ENCODE results near the gene BSND.
A peak's percentile ranks its signal among the peaks of the same experiment; 100 is the strongest.
"Not testable (repeated sequence)": the region's sequence is repeated elsewhere in the genome, so short reads cannot be mapped to it uniquely, and the experiment has no call there.

Gene BSND

GRCh38 chr1:54998677-54999076, at the start of gene BSND:
Gene BSND, plus strand, starts transcription at chr1:54998933. Its CDS starts 254 bp downstream, at chr1:54999187.
- no peak for DNase-seq

GRCh38 chr1:54949053-54949452, 49.7 kb upstream of the BSND start:
- no peak for DNase-seq

DNA sequence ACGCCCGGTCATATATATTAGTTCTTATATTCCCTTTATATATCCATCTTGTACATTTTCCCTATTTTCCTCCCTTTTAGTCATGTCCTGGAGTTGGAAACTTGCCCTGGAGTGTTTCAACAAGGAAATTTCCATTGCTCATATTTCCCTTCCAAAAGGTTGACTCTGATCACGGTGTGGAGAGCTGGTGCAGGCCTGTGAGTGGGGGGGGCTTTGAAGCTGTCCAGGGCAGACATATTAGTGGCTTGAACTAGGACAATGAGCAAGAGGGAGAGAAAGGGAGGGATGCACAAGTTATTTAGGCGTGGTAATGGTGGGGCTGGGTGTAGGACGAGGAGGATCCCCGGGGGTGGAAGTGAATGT, 48.7 kb upstream of the BSND start:
- no peak for DNase-seq

DNA sequence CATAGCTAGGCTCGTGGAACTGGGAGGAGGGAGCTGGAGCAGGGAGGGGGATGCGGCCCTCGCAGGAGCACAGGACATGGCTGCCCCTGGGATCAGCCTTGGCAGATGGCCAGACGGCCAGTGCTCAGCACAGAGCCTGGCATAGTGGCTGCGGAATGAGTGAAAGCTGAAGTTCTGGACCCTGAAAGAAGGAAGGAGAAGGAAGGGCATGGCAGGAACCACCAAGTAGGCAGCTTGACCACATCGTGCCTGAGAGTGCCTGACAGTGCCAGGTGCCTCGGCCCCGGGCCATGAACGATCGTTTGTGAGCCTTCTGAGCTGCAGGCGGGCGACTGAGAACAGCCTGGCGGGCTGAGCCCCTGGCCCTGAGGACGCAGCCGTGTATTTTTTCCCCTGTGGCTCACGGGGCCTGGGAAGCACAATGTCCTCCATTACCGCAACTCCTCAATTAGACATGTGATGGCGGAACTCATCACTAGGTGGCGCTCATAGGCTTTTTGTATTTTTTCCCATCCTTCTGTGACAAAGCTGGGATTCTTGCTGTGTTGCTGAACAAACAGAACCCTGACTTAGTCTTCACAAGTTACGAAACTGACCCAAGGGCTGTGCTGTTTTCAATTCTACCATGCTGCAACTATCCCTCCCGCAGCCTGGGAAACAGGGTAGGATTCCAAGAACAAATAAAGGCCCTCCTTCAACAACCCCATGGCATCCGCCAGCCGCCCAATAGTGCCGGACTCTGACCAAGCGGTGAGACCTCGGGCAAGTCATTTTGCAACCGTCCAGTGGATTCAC, 48.2 kb upstream of the BSND start:
- DNase-seq = peak; percentile 26

- DNase-seq = no peak
Observed at GRCh38 chr1:54951810-54952226, 46.9 kb upstream of the BSND start.

- no peak for DNase-seq
Observed at GRCh38 chr1:54952950-54953718, 45.6 kb upstream of the BSND start.

GRCh38 chr1:54953846-54954245, 44.9 kb upstream of the BSND start:
- DNase-seq = no peak

DNA sequence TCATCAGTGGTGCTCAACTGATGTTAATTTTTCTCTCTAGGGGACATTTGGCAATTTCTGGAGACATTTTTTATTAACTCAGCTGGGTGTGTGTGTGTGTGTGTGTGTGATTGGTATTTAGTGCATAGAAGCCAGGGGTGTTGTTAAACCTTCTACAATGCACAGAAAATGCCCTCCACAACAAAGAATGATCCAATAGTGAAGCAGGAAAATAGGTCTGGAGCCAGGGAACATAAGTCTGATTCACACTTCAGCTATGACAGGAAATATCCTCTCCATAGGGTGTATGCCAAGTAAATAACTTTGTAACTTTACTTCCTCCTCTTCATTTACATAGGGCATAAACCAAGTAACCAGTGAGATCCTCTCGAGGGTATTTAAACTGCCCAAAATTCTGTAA, 43.4 kb upstream of the BSND start:
- DNase-seq = no peak

- no peak for DNase-seq
Observed at GRCh38 chr1:54956726-54957125, 42.0 kb upstream of the BSND start.

- DNase-seq = no peak
Observed at GRCh38 chr1:54959241-54959640, 39.5 kb upstream of the BSND start.

DNA sequence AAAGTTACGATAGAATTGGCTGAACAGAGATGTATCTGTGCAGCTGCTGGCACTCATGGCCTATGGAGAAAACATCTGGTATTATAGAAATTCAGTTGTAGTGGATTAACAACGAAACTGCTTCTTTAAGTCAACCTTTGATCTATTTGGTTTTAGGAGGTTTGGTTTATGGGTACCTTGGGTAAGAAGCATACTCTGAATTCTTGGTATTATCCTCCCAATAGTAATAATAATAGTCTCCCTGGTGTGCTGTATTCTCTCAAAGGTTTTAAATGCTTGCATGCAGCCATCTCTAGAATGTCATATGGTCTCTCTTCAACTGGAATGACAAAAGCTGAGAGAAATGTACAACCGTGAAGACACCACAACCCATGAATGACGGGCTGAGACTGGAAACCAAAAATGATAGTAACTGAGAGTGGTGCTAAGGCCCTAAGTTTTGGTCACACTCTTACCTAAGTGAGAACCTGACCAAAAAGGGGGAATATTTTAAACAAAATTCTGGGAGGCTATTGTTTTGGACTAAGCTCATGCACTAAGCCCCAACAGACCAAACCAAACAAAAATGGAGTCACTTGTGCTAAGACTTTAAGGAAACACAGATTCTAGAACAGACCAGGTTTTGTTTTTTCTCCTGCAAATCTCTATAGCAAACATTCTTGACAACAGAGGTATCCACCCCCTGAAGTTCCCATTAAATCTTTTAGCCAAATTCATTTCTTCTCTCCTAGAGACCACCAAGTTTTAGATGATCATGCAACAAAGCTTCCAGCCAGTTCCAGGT, 35.9 kb upstream of the BSND start:
- no peak for DNase-seq

GRCh38 chr1:54963829-54964228, 34.9 kb upstream of the BSND start:
- not testable (repeated sequence) for DNase-seq

DNA sequence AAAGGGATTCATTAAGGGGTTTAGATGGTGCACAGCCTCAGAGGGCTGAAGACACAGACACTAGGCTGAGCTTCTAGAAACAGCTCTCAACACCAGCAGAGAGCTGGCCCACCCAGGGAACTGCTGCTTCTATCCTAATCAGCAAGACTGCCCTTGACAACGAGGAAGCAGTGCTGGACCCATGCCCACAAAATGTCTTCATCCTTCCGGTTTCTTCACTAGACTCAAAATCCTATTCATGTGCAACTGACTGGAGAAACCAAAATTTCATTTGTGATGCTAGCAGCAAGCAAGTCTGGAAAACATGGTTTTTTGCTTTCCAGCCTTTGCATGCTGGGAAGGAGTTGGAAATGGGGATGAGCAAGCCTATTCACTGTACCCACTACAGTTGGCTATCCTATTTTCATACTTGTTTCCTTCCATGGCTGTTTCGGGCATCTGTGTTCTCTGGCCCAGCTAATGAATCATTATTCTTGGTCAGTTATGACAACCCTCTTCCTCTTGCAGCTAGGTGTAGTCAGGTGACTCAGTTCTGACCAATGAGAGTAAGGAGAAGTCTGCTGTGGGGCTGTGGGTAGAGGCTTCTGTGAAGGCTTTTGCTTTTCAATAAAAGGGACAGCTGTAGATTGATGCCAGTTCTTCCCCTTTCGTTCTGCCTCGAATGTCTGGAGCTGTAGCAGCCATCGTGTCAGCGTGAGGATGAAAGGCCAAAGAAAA, 33.0 kb upstream of the BSND start:
- DNase-seq = no peak

DNA sequence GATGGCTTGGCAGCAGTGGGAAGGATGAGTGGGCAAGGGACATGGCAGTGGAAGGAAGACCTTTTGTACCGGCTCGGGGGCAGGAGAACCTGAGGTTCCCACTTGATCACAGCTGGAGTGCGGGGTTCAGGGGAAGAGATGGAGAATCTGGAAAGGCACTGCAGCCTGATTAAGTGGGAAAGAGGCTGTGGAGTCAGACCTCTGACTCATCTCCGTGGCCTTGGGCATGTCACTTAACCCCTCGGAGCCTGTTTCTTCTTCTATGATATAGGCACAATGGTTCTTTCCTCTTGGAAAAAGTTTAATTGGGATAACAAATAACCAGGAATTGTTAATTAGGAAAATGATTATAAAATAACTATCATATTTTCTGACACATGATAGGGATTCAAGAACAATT, 31.4 kb upstream of the BSND start:
- no peak for DNase-seq

DNA sequence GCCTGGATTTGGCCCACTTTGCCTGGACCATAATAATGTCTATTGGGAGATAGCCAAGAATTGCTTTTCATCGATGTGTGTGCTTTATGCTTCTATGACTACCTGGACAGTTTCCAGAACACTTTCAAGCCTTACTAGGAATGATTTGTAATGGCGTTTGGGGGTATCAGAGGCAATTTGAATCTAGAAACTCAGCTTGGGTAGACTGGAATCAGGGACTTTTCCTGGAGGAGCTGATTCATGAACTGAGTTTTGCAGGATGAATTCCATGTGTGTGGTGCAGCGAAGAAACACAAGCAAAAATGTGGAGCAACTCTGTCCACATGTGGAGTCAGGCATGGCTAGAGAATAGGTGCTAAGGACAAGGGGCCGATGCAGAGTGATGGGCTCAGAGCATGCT, 30.2 kb upstream of the BSND start:
- DNase-seq = no peak

GRCh38 chr1:54969879-54970278, 28.9 kb upstream of the BSND start:
- no peak for DNase-seq

GRCh38 chr1:54970901-54971300, 27.8 kb upstream of the BSND start:
- DNase-seq = no peak

DNA sequence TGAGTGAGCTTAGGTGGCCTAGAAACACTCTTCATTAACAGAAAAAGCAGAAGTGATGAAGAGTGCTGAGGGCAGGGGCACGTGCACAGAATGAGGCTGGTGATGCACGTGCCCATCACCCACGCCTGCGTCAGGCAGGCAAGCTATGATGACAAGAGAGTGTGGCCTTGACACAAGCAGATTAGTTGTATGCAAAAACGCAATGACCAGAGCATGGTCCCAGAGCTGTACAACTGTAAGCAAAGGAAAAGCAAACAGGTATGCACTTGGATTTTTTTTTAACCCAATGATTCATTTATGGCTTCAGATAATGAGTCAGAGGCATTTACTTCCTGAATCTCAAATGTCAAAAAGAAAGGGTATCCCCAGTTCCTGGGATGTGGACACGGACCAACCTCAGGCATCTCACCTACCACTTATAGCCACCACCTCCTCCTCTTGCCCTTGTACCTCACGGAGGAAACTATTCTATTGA, 27.4 kb upstream of the BSND start:
- DNase-seq = no peak

DNA sequence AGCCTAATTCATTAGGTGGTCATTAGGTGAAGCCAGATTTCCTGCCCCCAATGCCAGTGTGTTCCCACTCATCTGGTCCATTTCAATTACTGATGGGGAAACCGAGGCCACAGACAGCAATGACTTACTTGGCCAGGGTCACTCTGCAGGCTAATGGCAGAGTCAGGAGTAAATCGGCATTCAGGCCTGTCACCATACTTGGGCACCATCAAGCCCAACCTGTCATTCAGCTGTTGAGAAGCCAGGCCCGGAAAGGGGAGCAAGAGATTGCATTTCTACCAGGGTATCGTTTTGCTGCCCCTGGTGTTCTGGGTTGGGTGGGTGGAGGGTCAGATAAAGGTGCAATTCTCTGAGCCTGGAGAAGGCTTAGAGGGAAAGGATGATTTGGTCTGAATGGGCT, 26.3 kb upstream of the BSND start:
- DNase-seq = no peak

GRCh38 chr1:54973205-54973921, 25.4 kb upstream of the BSND start:
- no peak for DNase-seq

- DNase-seq = peak; percentile 41
Observed at GRCh38 chr1:54975356-54976108, 23.2 kb upstream of the BSND start.

Data from NCI-H2171 (cell line).